ENCODE measurements around the gene CLN5.
"Not testable (repeated sequence)": the region's sequence is repeated elsewhere in the genome, so short reads cannot be mapped to it uniquely, and the experiment has no call there.

The CLN5 gene

GRCh38 chr13:76991796-76992547 lies at the start of gene CLN5:
CLN5 (plus strand) TSS chr13:76992081; CDS start chr13:76992099, 18 bp downstream.
- peak; percentile 86 for DNase-seq (ENCODE audit: low read depth)

GRCh38 chr13:76942363-76942762 lies 49.5 kb upstream of the CLN5 start:
- DNase-seq (ENCODE audit: low read depth), result no peak

DNA sequence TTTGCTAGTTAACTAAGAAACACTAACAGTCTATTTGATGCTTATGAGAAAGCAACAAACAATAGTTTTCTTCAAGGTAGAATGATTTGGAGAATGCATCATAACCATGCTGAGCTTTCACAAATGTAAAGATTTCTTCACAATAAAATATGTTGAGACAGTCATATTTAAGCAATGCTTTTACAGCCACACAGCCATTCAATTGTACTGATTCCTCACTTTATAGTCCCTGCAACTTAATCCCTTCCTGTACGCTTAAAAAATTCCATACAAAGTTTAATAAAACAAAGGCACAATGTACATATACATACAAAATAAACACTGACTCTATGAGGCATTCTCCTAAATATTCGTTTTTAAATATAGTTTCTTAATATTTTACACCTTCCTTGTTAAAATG lies 48.2 kb upstream of the CLN5 start:
- DNase-seq (ENCODE audit: low read depth), result no peak

GRCh38 chr13:76944456-76944855 lies 47.4 kb upstream of the CLN5 start:
- no peak for DNase-seq (ENCODE audit: low read depth)

DNA sequence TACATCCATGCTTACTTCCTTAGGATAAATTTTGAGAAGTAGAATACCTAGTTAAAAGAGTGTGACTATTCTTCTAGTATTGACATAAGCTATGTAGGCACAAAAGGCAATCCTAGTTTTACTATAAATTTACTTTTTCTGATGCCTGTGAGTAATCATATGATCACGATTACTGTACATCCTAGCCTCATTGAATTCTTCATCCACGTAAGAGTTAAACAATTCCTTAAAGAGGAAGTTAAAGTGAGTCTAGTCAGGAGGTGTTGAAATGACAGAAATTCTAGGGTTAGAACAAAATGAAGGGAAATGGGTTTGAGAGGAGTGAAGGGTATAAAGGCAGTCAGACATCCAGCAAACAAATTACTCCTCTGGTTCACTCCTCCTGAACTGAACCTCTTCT lies 43.7 kb upstream of the CLN5 start, which contains the start of gene ACOD1:
Gene ACOD1 (plus strand): TSS at position 363 of the 400 bp plus-strand sequence. CDS start 48 bp downstream, outside the sequence.
- DNase-seq (ENCODE audit: low read depth), result no peak

GRCh38 chr13:76950101-76950500 lies 41.8 kb upstream of the CLN5 start:
- DNase-seq (ENCODE audit: low read depth), result no peak

- DNase-seq (ENCODE audit: low read depth), result no peak
Observed at GRCh38 chr13:76953968-76954367, 37.9 kb upstream of the CLN5 start.

DNA sequence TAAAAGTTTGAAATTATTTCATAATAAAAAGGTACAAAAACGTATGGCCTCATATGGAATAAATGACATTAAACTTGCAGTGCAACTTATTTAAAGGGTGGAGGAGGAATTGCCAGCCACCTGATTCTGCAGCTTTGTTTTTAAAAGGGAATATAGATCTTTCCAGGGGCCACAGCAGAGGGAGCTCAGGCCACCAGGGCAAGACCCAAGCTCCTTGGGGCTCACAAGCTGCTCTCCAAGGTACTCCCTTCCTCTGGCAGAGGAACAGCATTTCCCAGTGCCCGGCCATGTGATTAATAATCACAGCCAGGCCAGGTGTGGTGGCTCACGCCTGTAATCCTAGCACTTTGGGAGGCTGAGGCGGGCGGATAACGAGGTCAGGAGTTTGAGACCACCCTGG lies 37.3 kb upstream of the CLN5 start:
- no peak for DNase-seq (ENCODE audit: low read depth)

DNA sequence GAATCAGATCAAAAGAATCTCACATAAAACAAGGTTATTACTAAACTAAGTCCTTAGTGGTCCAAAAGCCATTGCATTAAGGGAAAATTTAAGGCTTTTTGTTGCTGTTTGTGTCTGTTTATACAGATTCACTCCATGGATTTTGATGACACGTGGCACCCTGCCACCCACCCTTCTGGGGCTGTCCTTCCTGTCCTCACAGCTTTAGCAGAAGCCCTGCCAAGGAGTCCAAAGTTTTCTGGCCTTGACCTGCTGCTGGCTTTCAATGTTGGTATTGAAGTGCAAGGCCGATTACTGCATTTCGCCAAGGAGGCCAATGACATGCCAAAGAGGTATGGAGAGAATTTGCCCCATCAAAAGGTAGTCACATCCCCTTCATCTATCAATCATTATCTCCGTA lies 36.7 kb upstream of the CLN5 start:
- no peak for DNase-seq (ENCODE audit: low read depth)

DNA sequence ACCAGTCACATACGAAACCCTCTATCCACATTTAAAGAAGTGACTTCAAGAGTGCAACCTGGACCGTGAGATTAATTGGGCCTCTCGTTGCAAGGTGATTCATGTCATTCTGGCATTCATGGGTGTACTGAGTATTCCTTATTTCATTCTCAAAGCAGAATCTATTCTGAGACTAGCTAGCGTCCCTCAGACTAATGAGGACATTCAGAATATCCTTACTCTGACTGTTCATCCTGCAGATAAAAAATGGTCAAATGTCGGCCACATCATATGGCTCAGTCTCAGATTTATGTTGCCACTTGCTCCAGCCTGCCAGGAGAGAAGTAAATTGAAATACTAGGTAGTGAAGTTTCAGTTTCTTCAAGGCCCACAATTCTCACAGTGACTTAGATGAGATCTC lies 36.2 kb upstream of the CLN5 start:
- no peak for DNase-seq (ENCODE audit: low read depth)

DNA sequence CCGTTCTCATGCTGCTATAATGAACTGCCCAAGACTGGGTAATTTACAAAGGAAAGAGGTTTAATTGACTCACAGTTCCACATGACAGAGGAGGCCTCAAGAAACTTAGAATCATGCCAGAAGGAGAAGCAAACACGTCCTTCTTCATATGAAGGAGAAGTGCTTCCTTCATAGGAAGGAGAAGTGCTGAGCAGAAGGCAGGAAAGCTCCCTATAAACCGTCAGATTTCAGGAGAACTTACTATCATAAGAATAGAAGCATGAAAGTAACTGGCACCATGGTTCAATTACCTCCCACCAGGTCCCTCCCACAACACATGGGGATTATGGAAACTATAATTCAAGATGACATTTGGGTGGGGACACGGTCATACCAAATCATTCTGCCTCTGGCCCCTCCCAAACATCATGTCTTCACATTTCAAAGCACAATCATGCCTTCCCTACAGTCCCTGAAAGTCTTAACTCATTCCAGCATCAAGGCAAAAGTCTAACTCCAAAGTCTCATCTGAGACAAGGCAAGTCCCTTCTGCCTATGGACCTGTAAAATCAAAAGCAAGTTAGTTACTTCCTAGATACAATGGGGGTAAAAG lies 32.9 kb upstream of the CLN5 start:
- no peak for DNase-seq (ENCODE audit: low read depth)

DNA sequence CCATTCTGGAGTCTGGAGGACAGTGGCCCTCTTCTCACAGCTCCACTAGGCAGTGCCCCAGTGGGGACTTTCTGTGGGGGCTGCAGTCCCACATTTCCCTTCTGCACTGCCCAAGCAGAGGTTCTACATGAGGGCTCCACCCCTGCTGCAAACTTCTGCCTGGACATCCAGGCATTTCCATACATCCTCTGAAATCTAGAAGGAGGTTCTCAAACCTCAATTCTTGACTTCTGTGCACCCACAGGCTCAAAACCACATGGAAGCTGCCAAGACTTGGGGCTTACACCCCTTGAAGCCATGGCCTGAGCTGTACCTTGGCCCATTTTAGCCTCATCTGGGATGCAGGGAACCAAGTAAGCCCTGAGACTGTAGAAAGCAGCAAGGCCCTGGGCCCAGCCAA lies 32.1 kb upstream of the CLN5 start:
- DNase-seq (ENCODE audit: low read depth), result not testable (repeated sequence)

DNA sequence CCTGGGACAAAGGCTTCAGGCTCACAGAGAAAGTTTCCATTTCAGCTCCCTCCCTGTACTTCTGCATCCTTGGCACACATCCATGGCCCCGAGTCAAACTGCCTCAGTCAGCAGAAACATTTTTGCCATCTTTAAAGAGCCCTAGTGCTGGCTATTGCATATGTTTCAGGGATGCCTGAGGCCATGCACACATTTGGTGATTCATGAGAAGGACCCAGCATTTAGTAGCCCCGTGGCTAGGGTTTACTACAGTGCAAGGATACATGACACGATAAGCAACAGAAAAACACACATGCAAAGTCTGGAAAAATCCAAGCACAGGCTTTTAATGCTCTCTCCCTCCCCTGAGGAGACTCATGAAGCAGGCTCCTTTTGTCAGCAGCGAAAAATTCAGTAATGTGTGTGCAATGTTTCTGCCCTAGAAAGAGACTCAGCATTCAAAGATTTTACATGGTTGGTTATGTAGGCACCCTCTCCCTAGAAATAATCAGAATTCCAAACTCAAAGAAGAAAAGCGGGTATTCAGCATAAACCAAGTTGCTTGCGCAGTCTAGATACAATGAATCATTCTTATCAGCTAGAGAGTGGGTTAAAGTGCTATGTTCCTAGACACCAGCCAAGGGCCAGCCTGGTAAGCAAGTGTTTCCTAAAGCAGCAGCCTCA lies 26.0 kb upstream of the CLN5 start:
- no peak for DNase-seq (ENCODE audit: low read depth)

DNA sequence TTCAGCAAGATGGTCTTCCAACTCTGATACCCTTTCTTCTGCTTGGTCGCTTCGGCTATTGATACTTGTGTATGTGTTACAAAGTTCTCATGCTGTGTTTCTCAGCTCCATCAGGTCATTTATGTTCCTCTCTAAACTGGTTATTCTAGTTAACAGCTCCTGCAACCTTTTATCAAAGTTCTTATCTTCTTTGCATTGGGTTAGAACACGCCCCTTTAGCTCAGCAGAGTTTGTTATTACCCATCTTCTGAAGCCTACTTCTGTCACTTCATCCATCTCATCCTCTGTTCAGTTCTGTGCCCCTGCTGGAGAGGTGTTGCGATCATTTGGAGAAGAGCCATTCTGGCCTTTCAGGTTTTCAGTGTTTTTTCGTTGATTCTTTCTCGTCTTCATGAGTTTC lies 24.9 kb upstream of the CLN5 start:
- no peak for DNase-seq (ENCODE audit: low read depth)

DNA sequence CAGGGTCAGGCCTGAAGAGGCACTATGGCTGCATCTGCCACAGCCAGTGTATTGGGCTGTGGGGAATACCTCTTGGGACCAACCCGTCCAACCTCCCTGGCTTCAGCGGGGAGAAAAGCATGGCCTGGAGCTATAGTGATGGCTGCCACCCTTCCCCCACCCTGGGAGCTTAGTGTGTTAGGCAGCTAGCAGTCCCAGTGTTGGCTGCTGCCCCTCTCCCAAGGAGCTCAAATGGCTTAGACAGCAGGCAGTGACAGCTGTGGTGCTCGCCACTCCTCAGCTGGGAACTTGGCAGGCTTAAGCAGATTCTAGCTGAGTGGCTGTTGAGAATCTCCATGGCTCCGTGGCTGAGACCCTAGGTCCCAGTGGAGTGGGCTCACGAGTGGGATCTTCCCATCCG lies 23.8 kb upstream of the CLN5 start:
- no peak for DNase-seq (ENCODE audit: low read depth)

GRCh38 chr13:76969488-76970365 lies 22.2 kb upstream of the CLN5 start:
- DNase-seq (ENCODE audit: low read depth), result no peak

- DNase-seq (ENCODE audit: low read depth), result no peak
Observed at GRCh38 chr13:76971215-76971614, 20.7 kb upstream of the CLN5 start.

DNA sequence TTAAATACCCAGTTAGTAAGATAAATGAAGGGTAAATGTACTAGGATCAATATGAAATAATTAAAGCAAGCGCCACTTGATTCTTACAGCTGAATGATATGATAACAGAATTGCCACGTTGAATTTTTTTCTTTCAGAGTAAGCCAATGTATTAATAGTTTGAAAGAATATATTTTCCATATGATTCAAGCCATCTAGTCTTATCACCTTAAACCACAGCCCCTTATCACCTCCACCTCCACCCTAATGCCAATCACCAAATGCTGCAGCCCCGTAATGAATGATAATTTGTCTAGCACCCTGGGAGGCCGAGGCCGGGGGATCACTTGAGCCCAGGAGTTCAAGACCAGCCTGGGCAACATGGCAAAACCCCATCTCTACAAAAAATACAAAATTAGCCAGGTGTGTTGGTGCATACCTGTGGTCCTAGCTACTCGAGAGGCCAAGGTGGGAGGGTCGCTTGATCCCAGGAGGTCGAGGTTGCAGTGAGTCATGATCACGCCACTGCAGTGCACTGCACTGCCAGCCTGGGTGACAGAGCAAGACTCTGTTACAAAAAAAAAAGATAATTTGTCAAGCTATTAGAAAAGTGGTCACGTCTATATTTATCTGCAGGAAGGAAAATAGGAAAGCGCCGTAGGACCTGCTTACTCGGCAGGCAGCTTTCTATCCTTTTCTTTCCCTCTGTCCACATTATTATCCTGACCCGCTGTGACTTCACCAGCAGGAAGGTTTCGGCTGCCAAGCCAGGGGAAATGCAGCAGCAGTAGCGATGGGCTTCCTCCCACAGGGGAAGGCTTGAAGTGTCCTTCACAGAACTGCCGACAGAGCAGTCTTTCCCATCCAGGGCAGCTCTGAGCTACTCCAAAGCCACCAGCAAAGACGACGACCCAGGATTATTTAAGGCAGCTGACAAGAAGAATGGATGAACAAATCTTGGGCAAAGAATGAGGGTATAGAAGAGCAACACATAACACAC lies 19.7 kb upstream of the CLN5 start:
- DNase-seq (ENCODE audit: low read depth), result no peak

DNA sequence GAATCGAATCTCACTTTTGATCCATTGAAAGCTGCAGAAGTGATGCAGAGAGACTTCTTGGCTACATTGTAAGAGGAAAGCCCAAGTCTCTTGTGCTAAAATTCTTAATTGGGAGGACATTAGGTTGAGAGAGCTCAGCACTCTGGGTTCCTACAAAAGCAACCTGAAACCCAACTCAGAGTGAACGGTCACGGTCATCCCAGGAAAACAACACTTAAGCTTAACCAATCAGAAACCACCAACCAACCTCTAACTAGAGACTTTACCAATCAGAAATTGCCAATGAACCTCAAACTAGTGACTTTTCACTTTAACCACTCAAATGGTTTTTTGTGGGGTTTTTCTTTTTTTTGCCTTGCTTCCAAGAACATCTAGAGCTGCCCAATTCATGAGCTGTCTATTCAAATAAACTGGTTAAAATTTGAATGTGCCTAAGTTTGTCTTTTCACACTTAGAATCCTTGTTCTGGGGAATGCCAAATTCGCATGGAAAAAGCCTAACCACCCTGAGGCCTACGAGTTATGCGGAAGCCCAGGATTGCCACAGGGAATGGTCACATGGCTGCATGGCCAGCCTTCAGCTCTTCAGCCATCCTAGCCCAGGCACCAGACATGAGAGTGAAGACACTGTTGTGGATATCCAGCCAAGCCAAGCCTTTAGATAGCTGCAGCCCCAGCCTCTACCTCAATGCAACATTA lies 17.8 kb upstream of the CLN5 start:
- no peak for DNase-seq (ENCODE audit: low read depth)

DNA sequence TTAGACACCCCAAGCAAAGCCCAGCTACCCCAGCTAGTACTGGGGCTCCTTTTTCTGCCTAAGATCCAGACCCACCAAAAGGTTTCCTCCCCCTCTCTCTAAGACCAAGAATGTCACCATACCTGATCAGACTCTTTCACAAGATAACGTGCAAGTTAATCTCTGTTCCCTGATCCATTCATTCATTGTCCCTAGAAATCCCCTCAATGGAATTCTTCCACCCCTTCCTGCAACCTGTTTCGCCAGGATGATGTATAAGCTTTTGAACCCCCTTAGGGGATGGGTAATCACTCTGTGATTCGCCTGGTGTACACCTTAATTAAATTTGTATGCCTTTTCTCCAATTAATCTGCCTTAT lies 17.3 kb upstream of the CLN5 start:
- no peak for DNase-seq (ENCODE audit: low read depth)

DNA sequence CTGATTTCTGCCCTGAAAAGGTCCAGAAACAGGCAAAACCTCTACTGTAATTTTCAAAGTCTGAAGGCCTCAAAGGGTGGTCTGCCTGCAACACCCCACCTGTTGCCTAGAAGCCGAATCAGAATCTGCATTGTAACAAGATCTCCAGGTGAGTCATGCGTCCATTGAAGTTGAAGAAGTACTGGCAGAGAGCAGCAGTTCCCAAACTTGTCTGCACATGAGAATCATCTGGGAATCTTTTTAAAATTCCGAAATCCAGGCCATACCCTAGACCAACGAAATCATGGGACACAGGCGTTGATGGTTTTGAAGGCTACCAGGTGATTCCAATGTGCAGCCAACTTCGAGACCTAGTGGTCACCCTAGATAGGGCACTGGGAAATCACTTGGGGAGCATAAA lies 16.0 kb upstream of the CLN5 start:
- no peak for DNase-seq (ENCODE audit: low read depth)

Data from stimulated activated CD8-positive, alpha-beta memory T cell treated with anti-CD3 and anti-CD28 coated beads, Interleukin-15, amount 100 ng/mL, for 1 hour (primary cell).